PC-9 (cell line): ENCODE data around the gene FLAD1.

Experiments
- CTCF ChIP-seq: fragments of 200-600 bp; sonication (generic); conservative IDR thresholded peaks from 2 replicates; pipeline ENCODE4 v1.6.1; 2017; ENCODE audit warnings: mixed run types, antibody characterized with exemption, mild to moderate bottlenecking, moderate library complexity
- EZH2 ChIP-seq: fragments of 200-600 bp; sonication (generic); IDR thresholded peaks from 2 replicates; pipeline ENCODE4 v1.8.0; 2017; ENCODE audit warnings: antibody characterized with exemption, low read depth

GRCh38 chr1:154951901-154952657, 31.1 kb upstream of the FLAD1 start:
- TF ChIP-seq CTCF, result no peak
- TF ChIP-seq EZH2, result no peak
